ENCODE results near the gene STRIP1.

STRIP1 gene

DNA sequence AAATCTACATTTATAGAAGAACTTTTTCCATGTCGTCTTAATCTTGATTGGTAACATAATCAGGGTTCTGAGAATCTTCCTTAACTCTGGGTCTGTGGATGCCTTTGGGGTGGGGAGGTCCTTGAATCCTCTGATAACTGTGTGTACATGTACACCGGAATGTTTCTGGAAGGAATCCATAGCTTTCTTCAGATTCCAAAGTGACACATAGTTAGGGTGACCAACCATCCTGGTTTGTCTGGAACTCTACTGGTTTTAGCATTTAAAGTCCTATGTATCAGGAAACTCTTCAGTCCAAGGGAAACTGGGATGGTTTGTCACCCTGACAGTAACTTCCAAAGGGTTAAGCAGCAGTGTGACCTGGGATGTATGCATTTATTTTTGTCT lies 16.8 kb downstream of the STRIP1 start:
- DNase-seq, result no peak

DNA sequence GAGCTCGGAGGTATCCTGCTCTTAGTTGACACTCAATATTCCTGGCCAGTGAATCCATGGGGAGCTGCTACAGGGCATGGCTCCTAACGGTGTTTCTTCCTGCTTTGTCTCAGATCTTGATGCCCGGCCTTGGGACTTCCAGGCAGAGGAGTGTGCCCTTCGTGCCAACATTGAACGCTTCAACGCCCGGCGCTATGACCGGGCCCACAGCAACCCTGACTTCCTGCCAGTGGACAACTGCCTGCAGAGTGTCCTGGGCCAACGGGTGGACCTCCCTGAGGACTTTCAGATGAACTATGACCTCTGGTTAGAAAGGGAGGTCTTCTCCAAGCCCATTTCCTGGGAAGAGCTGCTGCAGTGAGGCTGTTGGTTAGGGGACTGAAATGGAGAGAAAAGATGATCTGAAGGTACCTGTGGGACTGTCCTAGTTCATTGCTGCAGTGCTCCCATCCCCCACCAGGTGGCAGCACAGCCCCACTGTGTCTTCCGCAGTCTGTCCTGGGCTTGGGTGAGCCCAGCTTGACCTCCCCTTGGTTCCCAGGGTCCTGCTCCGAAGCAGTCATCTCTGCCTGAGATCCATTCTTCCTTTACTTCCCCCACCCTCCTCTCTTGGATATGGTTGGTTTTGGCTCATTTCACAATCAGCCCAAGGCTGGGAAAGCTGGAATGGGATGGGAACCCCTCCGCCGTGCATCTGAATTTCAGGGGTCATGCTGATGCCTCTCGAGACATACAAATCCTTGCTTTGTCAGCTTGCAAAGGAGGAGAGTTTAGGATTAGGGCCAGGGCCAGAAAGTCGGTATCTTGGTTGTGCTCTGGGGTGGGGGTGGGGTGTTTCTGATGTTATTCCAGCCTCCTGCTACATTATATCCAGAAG lies 19.4 kb downstream of the STRIP1 start:
- DNase-seq, result peak; percentile 30 to 70 (median 54)

DNA sequence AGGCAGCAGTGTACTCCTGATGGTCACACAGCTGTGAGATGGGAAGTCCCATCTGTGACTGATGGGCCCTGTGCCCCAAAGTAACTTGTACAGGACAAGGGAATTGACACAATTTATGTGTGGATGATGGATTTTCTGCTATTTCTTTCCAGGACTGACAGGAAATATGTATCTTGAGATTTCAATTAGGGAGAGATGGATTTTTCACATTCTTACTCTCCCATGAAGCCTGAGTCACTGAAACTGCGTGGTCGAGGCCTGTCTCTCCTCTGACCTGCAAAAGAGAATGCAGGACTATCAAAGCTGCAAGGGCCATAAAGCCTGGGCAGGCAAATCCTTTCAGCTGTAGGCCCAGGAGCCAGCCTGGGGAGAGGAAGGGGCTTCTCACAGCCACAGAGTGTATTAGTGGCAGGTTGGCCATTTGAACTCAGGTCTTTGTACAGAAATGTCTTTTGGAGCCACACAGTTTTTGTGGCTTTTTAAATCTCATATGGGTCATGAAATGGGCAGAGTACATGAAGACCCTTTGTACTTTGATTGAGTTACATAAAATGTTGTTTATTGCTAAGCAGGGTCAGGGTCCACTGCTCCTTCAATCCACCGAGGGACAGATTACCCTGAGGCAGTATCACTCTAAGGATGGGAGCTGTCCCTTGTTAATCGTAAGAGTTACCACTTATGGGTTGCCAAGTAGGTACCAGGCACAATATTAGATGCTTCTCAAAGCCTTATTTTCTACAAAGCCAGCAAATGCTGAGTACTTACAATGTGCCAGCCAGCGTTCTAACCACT lies 21.3 kb downstream of the STRIP1 start:
- DNase-seq, result no peak

DNA sequence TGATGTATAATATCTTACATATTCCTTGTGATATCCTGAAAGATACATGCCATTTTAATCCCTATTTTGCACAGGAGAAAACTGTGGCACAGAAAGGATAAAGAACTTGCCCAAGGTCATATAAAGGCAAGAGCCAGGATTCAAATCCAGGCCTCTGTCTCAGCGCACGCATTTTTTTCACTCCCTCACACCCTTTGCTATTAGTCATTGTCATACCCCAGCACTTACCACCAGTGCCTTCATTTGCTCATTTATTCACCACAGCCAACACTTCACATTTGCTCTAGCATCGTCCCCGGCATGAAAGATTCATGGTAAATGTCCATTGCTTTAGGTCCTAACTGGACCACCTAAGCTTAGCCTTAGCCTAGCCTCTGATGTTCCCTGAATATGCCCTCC lies 21.9 kb downstream of the STRIP1 start:
- no peak for DNase-seq

DNA sequence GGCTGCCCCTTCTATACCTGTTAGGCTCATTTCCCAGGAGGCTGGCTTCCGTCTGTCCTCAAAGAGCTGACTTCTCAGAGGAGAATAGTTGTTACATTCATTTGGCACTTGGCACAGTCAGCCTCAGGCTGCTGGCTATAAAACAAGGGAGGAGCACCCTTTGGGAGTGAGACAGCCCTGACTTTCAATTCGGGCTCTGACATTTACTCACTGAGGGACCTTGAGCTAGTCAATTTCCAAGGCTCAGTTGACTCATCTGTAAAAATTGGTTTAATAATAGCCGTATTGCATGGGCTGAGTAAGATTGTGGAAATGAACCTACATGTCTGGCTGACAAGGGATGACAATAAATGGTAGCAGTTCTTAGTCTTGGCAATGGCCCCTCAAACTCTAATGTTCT lies 22.4 kb downstream of the STRIP1 start:
- no peak for DNase-seq

DNA sequence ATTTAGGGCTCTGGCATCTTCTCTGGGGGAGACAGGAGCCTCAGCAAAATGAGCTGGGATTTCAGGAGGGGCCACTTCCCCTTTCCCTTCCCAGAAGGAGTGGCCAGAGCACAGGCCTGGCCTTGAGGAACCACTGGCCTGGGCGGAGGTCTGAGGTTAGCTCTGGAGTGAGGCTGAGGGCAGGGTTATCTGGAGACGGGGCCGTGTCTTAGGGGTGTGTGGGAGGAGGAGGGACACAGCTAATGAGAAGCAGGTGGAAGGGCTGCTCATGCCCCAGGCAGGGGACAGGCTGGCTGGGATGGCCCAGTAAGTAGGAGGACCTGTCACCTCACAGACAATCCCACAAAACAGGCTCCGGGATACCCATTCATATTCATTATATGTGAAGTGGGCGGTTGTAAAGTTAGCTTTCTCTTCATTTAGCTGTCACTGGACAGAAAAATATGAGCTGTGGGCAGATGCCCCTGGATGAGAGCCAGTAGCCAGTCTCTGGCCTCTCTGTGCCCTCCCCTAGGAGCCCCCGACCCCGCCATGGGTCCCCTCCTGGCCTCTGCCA lies 23.6 kb downstream of the STRIP1 start:
- DNase-seq, result no peak

DNA sequence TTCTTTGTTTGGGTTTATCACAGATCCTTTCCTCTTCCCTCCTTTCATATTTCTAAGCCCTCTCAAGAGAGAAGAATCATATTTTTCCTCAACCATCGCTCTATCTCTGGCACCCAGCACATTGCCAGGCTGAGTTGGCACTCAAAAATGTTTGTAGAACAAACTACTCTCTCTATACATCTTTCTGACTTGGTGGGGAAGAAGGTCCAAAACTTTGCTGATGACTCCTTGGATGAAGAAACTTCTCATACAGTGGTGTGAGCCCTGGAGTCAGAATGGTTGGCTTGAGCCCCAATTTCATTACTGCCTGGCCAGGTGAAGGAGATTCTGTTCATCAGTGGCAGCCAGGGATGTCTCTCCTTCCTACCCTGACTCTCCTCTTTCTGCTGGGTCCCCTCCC lies 24.2 kb downstream of the STRIP1 start:
- DNase-seq, result no peak

DNA sequence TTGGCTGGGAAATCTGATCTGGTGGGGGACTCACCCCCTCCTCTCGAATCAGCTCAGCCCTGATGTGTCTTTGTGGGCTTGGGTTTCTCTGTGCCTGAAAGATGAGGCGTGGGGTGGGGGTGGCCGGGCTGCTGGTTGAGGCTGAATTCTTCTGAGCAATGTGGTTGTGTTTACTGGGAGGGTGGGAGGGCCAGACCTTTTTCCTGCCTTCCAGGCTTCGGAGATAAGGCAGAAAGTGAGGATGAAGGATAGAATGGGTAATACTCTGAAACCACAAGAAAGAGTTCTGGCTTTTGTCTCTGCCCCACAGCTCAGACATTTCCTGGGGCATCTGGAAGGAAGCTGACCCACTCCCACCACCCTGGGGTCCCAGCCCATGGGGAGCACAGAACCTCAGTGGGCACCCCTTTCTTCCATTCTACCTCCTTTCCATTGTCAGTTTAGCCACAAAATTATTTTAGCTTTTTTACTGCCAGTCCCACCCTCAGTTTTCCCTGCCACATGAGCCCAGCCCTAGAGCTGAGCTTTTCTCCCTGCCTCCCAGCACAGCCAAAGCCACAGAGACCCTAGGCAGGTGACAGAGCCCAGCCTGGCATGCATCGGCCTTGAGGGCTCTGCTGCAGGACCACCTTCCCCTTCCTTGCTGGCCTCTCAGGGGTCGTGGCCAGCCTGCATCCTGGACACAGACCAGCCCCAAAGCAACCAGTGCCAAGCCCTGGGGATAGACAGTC lies 24.9 kb downstream of the STRIP1 start:
- DNase-seq, result no peak

DNA sequence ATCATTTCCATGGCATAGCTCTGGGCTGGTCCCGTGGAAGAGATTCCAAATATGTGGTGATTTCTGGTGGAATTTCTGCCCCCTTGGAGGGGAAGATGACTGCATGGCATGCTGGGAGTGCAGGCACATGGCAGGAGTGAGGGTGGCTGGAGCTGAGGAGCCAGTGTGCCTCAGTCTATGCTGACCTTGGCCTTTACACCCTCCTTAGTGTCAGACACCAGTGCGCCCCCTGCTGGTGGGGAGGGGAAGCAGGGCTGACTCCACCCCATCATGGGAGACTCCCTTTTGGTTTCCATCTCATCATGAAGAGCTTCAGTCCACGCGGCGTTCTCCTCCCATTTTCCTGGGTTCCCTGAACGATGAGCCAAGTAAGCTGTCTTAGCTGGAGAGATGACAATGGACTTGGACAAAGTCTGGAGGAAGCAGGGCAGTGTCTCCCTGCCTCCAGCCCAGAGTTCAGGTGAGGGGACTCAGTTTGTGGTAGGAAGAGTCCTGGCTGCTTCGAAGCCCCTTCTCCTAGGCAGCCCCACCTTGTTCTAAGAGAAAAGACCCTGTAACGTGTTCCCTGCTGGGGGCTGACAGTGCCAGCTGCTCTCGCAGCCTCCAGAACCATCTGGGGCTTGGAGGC lies 25.7 kb downstream of the STRIP1 start:
- DNase-seq, result peak; percentile 36 to 70 (median 56)

DNA sequence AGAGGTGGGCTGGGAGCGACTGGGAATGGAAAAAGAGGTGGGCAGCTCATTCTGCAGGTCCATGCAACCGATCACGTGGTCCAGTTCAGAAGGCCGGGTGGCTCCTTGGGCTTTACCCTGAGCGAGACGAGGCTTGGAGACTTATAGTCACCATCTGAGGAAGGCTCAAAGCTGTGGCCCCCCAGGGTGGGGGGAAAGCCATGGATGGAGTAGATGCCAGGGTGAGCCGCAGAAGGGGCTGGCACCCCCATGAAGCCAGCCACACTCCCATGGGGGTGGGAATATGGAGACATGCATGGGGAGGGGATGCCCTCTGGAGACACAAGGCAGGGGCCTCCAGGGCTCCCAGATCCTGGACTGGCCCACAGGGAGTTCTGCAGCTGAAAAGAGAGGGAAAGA lies 26.2 kb downstream of the STRIP1 start:
- no peak for DNase-seq

DNA sequence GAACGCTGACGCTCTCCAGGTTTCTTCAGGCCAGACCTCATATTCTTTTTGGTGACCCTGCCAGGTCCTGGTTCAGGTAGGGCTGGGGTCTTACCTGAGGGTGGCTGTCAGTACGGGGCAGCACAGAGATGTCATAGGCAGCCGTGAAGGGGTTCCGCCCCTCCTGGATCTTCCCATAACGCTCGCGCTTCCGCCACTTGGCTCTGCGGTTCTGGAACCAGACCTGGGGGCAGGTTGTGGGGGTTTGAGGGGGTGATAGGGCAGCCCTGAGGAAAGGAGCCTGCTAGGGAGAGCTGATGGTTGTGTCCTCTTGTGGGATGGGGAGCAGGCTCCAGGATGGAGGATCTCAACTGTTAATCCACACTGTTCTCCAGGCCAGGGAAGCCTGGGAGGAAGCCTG lies 26.9 kb downstream of the STRIP1 start:
- no peak for DNase-seq

DNA sequence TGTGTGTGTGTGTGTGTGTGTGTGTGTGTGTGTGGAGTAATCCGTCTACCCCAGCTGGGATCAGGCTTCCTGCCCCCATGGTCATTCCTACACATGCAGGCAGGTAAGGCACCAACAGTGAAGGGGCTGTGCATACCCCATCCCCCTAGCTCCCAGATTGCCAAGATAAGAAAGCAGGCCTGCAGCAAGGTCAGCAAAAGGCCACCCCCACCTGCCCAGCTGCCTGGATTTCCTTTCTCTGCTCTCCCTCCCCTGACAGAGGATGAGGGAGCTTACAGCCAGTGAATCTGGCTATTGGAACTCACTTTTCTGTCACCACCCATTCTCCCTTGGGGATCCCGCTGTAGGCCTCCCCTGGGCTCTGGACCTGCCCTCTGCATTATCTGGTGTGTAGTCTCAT lies 28.2 kb downstream of the STRIP1 start:
- DNase-seq, result no peak

DNA sequence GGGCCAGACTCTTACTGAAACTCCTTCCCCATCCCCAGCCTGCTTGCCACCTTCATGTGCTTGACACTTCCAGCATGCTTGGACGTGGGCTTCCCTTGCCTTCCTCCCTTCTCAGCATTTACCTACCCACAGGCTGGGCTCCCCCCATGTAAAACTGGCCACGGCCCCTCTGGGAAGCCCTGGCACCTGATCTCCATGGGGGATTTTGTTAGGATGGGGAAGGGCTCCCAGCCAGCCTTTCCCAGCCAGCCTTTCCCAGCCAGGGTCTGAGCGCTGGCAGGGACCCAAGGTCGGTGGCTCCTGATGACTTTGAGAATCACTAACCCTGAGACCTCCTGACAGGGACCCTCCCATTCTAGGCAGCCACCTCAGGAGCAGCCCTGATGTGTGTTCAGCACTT lies 29.4 kb downstream of the STRIP1 start:
- DNase-seq, result no peak

DNA sequence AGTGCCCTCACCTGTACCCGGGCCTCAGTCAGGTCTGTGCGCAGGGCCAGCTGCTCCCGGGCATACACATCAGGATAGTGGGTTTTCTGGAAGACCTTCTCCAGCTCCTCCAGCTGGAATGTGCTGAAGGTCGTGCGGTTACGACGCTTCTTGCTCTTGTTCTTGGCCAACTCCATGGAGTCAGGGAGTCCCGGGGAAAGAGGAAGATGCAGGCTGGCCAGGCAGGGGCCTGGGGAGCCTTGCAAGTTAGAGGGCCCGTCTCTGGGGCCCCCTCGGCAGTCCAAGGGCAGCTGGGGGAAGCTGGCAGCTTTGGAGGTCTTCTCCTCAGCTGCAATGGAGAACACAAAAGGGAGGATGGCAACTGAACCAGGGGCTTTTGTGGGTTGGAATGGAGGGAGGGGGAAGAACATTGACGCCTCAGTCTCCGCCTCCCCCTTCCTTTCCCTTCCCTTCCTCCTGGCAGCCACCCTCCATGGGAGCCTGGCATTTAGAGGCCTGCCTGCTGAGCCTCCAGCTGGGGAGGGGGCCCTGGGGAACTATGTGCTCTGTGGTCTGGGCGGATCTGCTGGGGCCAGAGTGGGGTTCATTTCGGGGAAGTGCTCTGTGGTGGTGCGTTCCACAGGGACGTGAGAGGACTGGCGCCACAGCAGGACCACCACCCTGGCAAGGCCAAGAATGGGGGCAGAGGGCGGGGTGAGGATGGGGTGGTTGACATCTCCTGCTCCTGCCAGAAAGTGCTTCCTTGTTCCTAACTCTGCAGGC lies 30.3 kb downstream of the STRIP1 start:
- DNase-seq, result no peak

DNA sequence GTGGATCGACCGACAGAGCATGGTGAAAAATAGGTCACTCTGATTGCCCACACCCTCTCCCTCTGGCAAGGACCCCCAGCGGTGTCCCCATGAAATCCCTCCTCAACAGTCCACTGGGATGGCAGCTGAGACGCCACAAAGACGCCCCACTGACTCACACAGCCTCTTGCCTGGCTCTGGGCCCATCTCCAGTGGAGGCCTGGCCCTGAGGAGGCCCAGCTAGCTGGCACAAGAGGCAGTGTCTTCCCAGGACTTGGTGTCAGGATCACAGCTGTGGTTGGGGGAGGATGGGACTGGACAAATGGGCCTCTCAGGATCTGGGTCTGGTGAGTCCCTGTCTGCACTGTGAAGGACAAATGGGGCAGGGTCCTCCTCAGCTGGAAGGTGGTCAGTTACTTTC lies 31.4 kb downstream of the STRIP1 start:
- no peak for DNase-seq

DNA sequence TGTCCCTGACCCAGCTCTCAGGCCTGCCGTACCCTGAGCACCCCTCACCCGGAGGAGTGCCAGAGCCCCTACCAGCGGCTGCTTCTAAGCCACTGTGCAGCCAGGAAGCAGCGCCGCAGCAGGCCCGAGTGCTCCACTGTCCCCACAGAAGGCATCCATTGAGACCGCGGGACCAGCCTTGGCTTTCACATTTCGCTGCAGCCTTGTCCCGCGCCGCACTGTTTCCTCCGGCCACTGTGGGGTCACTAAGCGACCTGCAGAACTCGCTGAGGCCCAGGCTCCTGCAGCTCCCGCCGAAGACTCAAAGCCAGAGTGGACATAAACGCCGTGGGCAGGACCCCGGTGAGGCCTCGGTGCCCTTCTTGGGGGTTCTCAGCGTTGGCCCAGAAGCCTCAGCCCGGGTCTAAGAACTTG lies 33.1 kb downstream of the STRIP1 start:
- DNase-seq, result no peak

DNA sequence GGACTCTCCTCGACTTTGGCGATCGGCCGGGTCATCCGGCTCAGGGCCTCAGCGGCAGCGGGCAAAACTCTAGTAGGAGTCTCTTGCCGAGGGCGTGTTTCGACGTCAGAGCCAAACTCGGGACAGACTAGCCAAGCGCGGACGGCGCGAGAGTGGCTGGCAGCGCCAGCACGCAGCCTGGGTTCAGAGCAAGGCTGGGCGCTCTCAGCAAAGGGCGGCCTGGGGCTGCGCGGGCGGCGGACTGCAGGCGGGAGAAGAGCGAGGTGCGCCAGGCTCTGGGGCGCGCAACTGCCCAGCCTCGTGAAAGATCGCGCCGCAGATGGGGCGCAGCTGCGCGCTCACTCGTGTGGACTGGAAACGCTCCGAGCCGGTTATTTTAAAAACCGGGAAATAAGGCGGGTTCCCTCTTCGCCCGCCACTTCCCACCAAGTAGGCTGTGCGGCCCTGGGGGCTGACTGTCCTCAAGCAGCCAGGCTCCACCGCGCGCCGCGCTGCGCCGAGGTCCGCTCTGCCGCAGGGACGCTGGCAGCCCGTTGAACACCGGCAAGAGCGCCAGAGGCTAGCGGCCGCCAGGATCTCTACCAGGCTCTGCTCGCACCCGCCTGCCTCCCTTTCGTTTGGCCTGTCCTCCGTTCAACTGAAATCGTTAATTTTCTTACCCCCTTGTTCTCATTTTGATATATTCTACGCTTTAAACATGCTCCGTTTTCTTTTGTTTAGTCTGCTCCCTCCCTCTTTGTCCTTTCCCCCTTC lies 33.6 kb downstream of the STRIP1 start:
- no peak for DNase-seq

DNA sequence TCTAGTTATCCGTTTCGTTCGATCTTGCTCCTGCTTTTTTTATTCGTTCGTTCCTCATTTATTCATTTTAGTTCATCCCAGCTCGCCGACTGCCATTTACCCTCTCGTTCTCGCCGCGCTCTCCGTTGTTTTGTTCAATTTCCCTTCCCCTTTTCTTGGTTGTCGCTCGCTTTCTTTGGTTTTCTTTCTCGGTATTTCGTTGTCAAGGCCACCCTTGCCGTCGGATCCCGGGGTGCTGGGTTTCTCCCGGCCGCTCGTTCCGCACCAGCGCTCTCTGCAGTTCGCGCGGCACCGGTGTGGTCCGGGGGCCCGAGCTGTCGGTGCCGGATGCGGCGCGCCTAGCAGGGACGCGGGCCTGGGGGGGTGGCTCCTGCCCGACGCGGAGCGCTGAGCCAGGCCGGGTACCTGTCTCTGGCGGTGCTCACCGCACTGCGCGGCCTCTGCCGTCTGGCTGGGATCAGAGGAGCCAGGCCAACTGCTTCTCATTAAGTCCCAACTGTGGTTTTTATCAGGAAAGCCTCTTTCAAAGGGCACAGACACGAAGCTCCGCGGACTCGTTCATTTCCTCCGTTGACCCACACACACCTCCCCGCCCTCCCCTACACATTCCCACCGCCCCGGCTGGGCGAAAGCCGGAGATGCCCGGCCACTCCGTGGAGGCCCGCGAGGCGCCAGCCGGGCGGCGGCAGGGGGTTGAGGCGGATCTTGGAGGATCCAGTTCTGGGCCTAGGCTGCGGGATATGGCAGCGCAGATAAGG lies 34.4 kb downstream of the STRIP1 start:
- no peak for DNase-seq

DNA sequence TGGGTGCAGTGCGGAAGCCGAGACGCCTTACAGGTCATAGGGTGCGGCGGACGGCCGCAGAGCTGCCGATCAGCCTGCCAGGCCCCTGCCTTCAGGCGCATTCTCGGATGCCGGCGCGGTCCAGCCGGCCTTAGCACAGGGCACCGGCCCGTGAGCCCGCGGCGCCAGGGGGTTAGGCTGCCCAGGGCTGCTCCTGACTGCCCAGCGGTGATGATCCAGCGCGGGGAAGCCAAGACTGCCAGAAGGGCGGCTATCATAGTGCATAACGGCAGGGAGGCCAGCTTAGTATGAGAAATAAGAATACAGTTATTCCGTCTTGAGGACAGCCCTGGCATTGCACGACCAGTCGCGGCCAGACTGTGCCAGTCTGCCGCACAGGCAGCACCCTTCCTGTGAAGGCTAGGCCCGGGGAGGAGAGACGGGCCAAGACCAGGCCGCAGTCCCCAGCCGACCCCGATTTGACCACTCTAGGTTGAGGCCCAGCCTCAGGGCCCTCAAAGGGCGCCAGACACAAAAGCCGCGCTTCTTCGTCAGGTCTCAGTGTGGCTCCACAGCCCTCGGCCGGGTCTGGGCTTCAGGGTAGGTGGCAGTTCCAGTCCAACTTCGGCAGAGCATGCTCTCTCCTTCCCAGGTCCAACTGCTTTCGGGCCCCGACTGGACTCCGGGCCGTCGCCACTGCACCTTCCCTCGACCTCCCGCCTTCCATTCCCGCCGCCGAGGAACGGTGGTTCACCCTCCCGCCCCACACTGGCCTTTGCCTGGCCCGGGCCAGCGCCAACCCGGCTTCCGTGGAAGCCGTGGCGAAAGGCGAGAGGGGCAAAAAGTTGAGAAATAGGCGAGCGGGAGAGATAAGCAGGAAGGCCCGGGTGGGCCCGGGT lies 35.2 kb downstream of the STRIP1 start:
- no peak for DNase-seq

Measured in activated CD4-positive, CD25-positive, alpha-beta regulatory T cell (primary cell).